Activated T-helper 2 cell treated with anti-CD3 and anti-CD28 coated beads, Interferon-gamma antibody, Interleukin-2, Interleukin-4, amounts not matched to agents 10 μg/mL and 5 μg/mL and 100 μg/mL, durations not matched to agents 14 hours and 24 hours and 36 hours (primary cell): Measurements from ENCODE around the gene SIL1. TPM values are rescaled to one million over a fixed set of nuclear protein-coding genes. Genes with fewer than 3 reads are reported as not detected.

Experiments used
- DNase-seq: peaks from one replicate; pipeline ENCODE4 v3.0.0; 2021; ENCODE audit warnings: low spot score
- H3K27ac Mint-ChIP-seq: one replicate; pipeline ENCODE4 v1.8.0; 2021; ENCODE audit warnings: mixed read lengths
- H3K27me3 Mint-ChIP-seq: one replicate; pipeline ENCODE4 v1.8.0; 2021; ENCODE audit warnings: low read depth, mixed read lengths
- H3K36me3 Mint-ChIP-seq: one replicate; pipeline ENCODE4 v1.8.0; 2021; ENCODE audit warnings: low read depth, mixed read lengths
- H3K4me1 Mint-ChIP-seq: one replicate; pipeline ENCODE4 v1.8.0; 2021; ENCODE audit warnings: low read depth, mixed read lengths
- H3K4me3 Mint-ChIP-seq: one replicate; pipeline ENCODE4 v1.8.0; 2021; ENCODE audit warnings: low read depth, mild to moderate bottlenecking, moderate library complexity, mixed read lengths
- H3K9me3 Mint-ChIP-seq: one replicate; pipeline ENCODE4 v1.8.0; 2021; ENCODE audit warnings: mixed read lengths
- intact Hi-C: fragments of 100-400 bp; cut with micrococcal nuclease; formaldehyde crosslinking; loops from one replicate; pipeline ENCODE4 v1.15.1; 2023
- total RNA-seq: library from RNA; stranded (reverse); gene quantifications from 2 replicates; pipeline ENCODE4 v1.2.3, GENCODE V29; 2022

The SIL1 gene
- total RNA-seq, 1 donor from 2014 or later = 31.1 TPM

- intact Hi-C loops = no loop called here
- peaks cover 7% of the 10 kb centered on the region for H3K4me1 Mint-ChIP-seq
- H3K27ac Mint-ChIP-seq = no peak overlapping the region
- no peaks in the 10 kb centered on the region for H3K9me3 Mint-ChIP-seq
- no peaks in the 10 kb centered on the region for H3K27me3 Mint-ChIP-seq
- no peaks in the 10 kb centered on the region for H3K36me3 Mint-ChIP-seq
- no peak overlapping the region for H3K4me3 Mint-ChIP-seq
- DNase-seq = no peak
Measured at GRCh38 chr5:139162448-139162847, 35.7 kb downstream of the SIL1 start.

- H3K27me3 Mint-ChIP-seq = no peaks in the 10 kb centered on the region
- DNase-seq = no peak
- H3K27ac Mint-ChIP-seq = no peak overlapping the region
- H3K9me3 Mint-ChIP-seq = no peaks in the 10 kb centered on the region
- H3K36me3 Mint-ChIP-seq = no peaks in the 10 kb centered on the region
- intact Hi-C loops = no loop called here
- H3K4me1 Mint-ChIP-seq = peaks cover 3% of the 10 kb centered on the region
- H3K4me3 Mint-ChIP-seq = no peak overlapping the region
Measured at GRCh38 chr5:139158791-139159190, 39.4 kb downstream of the SIL1 start.

GRCh38 chr5:139157556-139157955 lies 40.6 kb downstream of the SIL1 start:
- Mint-ChIP-seq H3K4me3 (no peak overlapping the region), H3K4me1 (peaks cover 3% of the 10 kb centered on the region), H3K27ac (no peak overlapping the region), H3K36me3 (no peaks in the 10 kb centered on the region), H3K27me3 (no peaks in the 10 kb centered on the region), H3K9me3 (no peaks in the 10 kb centered on the region)
- intact Hi-C loops = no loop called here
- DNase-seq = no peak

- no peak for DNase-seq
- H3K4me1 Mint-ChIP-seq = no peaks in the 10 kb centered on the region
- no peaks in the 10 kb centered on the region for H3K27me3 Mint-ChIP-seq
- intact Hi-C loops = no loop called here
- no peaks in the 10 kb centered on the region for H3K9me3 Mint-ChIP-seq
- no peak overlapping the region for H3K27ac Mint-ChIP-seq
- no peaks in the 10 kb centered on the region for H3K36me3 Mint-ChIP-seq
- H3K4me3 Mint-ChIP-seq = no peak overlapping the region
Measured at GRCh38 chr5:139156814-139157213, 41.4 kb downstream of the SIL1 start.

GRCh38 chr5:139155333-139155732 lies 42.8 kb downstream of the SIL1 start:
- Mint-ChIP-seq H3K4me1 (peaks cover 1% of the 10 kb centered on the region), H3K27ac (no peak overlapping the region), H3K36me3 (no peaks in the 10 kb centered on the region), H3K27me3 (no peaks in the 10 kb centered on the region), H3K4me3 (no peak overlapping the region), H3K9me3 (no peaks in the 10 kb centered on the region)
- intact Hi-C loops = no loop called here
- DNase-seq = no peak

GRCh38 chr5:139151902-139152301 lies 46.3 kb downstream of the SIL1 start:
- DNase-seq = no peak
- Mint-ChIP-seq H3K4me3 (no peak overlapping the region), H3K27ac (no peak overlapping the region)

GRCh38 chr5:139150367-139150999 lies 47.7 kb downstream of the SIL1 start:
- Mint-ChIP-seq H3K4me3 (no peak overlapping the region), H3K36me3 (no peaks in the 10 kb centered on the region), H3K27ac (no peak overlapping the region), H3K27me3 (no peaks in the 10 kb centered on the region), H3K4me1 (peaks cover 22% of the 10 kb centered on the region), H3K9me3 (no peaks in the 10 kb centered on the region)
- intact Hi-C loops = no loop called here
- no peak for DNase-seq

More at GRCh38 chr5:139151902-139152301, 46.3 kb downstream of the SIL1 start:
- Mint-ChIP-seq H3K27me3 (no peaks in the 10 kb centered on the region), H3K4me1 (peaks cover 19% of the 10 kb centered on the region), H3K36me3 (no peaks in the 10 kb centered on the region), H3K9me3 (no peaks in the 10 kb centered on the region)
- intact Hi-C loops = no loop called here

DNA sequence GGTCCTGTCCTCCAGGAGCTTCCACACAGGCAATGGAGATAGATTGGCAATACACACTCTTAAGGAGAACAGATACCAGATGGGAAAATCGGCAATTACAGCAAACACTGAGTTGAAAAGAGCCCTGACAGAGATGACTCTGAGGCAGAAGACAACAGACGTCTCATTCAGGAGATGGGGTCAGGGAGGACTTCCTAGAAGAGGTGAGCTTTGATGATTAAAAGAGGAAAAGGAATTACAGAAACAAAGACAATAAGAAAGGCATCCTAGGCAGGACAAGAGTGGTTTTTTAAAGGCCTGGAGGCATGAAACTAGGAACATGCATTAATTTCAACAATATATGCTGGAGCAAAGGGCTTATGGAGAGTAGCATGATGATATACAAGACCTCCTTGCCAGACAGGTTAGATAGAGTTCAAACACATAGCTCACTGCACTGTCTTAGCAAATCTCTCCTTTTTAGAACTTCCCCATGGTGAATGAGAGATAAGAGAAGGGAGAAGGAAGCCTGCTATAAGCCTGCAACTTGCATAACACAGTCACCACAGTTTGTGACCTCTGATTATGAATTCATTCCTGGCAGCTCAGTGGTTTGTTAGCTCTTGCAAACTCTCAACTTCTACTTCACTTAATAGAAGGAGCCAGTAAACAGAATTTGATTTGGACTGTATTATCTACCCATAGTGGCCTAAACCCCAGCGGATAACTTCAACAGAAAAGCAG lies 48.5 kb downstream of the SIL1 start:
- no peaks in the 10 kb centered on the region for H3K9me3 Mint-ChIP-seq
- peaks cover 29% of the 10 kb centered on the region for H3K4me1 Mint-ChIP-seq
- no peak overlapping the region for H3K4me3 Mint-ChIP-seq
- H3K36me3 Mint-ChIP-seq = no peaks in the 10 kb centered on the region
- H3K27ac Mint-ChIP-seq = no peak overlapping the region
- no peaks in the 10 kb centered on the region for H3K27me3 Mint-ChIP-seq
- intact Hi-C loops = loop anchor here (5.0 kb wide), 2 partner anchors 43 to 123 kb away; no protein-coding TSS in a partner anchor
- no peak for DNase-seq

DNA sequence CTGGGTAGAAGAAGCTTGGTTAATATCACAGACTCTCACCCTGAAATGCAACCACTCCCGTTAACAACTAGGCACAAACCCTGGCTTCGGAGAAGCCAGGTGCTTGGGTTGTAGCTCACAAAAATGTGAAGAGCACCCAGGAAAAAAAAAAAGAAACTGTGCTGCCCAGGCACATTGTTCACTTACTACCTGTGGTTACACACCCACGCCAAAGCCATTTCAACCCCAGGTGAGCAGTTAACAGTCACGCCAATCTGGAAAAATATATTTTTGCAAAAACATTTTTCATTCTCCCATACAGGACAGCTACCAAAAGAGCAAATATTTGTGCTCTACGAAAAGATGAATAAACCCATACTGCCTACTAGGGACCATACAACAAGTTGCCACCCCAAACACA lies 49.2 kb downstream of the SIL1 start:
- Mint-ChIP-seq H3K4me1 (peaks cover 29% of the 10 kb centered on the region), H3K27ac (no peak overlapping the region), H3K27me3 (no peaks in the 10 kb centered on the region), H3K9me3 (no peaks in the 10 kb centered on the region), H3K4me3 (no peak overlapping the region), H3K36me3 (peaks cover 3% of the 10 kb centered on the region)
- no peak for DNase-seq
- intact Hi-C loops = loop anchor here (5.0 kb wide), 2 partner anchors 43 to 123 kb away; no protein-coding TSS in a partner anchor

DNA sequence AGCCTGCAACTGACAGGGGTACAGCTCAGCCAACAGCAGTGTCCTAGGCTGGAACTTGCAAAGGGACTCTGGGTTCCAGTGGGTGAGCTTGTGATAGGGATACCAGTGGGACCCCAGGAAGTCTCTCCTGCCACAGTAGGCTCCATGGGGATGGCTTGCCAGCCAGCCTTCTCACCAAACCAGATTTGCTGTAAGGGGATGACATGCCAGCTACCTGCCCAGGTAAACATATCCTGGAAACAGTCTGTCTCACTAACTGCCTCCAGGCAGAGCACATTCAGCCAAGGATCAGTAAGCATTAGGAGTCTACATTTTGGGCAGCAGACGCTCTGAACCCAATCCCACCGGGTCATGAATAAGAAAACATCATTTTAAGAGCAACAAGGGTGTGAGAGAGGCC lies 49.9 kb downstream of the SIL1 start:
- H3K36me3 Mint-ChIP-seq = peaks cover 5% of the 10 kb centered on the region
- H3K4me3 Mint-ChIP-seq = no peak overlapping the region
- H3K27ac Mint-ChIP-seq = no peak overlapping the region
- H3K9me3 Mint-ChIP-seq = no peaks in the 10 kb centered on the region
- H3K27me3 Mint-ChIP-seq = no peaks in the 10 kb centered on the region
- intact Hi-C loops = loop anchor here (5.0 kb wide), 2 partner anchors 44 to 124 kb away; no protein-coding TSS in a partner anchor
- no peak for DNase-seq
- H3K4me1 Mint-ChIP-seq = peaks cover 29% of the 10 kb centered on the region

- DNase-seq = no peak
- Mint-ChIP-seq H3K4me3 (no peak overlapping the region), H3K27me3 (no peaks in the 10 kb centered on the region), H3K27ac (no peak overlapping the region), H3K36me3 (peaks cover 5% of the 10 kb centered on the region), H3K4me1 (peaks cover 29% of the 10 kb centered on the region), H3K9me3 (no peaks in the 10 kb centered on the region)
- intact Hi-C loops = loop anchor here (5.0 kb wide), 2 partner anchors 45 to 125 kb away; no protein-coding TSS in a partner anchor
Measured at GRCh38 chr5:139147483-139148087, 50.6 kb downstream of the SIL1 start.

DNA sequence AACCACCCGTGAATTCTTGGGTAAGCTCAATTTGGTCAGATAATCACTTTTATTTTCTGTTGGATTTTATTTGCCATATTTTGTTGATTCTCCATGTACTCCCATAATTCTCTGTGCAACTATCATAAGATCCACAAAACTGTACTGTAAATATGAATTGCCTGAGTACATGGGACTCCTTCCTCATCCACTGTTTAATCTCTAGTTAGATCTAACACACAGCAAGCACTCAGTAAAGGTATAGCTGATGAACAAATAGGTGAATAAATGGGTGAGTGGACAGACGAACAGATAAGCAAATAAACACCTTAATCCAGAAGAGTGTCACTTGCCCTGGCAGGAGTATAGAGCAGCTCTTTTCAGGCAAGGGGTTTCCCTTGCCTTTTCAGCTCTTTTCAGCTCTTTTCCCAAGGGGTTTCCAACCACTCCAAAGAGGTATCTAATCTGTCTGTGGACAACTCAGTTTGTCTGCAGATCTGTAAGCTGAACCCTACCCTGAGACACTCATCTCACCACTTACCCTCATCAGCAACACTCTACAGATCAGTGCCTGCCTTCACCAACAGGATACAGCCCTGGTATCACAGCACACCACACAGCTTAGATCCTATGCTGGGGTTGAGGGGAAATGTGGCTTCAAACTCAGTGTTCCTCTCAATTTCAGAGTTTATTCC lies 51.2 kb downstream of the SIL1 start:
- peaks cover 33% of the 10 kb centered on the region for H3K4me1 Mint-ChIP-seq
- no peaks in the 10 kb centered on the region for H3K27me3 Mint-ChIP-seq
- H3K36me3 Mint-ChIP-seq = peaks cover 5% of the 10 kb centered on the region
- no peaks in the 10 kb centered on the region for H3K9me3 Mint-ChIP-seq
- intact Hi-C loops = loop anchor here (5.0 kb wide), 2 partner anchors 45 to 125 kb away; no protein-coding TSS in a partner anchor
- no peak for DNase-seq
- no peak overlapping the region for H3K27ac Mint-ChIP-seq
- H3K4me3 Mint-ChIP-seq = no peak overlapping the region
